HG02943 (cell line): ENCODE results near the gene CHST9.
"Not testable (repeated sequence)": the region's sequence is repeated elsewhere in the genome, so short reads cannot be mapped to it uniquely, and the experiment has no call there.

Experiments used
- ATAC-seq: cut with Tn5 transposase; IDR thresholded peaks from one replicate; pipeline ENCODE4 v1.9.1; 2021; ENCODE audit warnings: mild to moderate bottlenecking, low read depth, moderate library complexity; ENCODE audit not compliant: unreplicated experiment

CHST9 gene

DNA sequence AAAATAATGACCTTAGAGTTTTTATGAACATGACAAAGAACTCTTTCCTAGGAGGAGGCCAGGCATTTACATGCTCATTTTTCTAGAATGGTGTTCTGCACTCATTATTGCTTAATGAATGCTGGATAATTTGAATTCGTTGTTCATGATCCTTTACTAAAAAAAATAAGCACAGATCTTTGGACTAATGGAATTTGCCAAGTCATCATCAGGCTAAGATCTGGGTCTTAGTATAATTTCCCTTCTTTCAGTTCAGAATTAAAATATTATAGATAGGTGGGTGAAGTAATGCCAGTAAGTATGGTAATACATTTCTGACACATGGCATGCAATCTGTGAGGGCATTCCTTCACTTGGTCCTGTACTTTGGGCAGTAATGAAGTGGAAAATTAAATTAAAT lies 175.8 kb downstream of the CHST9 start:
- ATAC-seq, result no peak

DNA sequence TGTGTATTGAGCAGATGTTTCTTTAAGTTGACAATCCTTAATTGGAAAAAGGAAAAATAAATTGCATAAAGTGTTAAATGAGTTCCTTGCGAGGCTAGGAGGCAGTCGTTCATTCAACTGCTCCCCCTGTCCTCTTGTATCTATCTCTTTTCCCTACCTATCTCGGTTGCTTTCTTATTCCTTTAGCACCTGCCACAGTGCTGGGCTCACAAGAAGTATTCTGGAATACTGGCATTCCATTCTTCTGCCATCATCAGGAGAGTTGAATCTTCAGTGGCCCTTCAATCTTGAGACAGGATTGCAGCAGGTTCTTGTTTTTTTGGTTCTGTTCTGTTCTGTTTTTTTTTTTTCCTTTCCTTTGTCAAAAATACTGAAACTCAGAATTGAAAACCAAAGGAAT lies 176.5 kb downstream of the CHST9 start:
- ATAC-seq, result no peak

DNA sequence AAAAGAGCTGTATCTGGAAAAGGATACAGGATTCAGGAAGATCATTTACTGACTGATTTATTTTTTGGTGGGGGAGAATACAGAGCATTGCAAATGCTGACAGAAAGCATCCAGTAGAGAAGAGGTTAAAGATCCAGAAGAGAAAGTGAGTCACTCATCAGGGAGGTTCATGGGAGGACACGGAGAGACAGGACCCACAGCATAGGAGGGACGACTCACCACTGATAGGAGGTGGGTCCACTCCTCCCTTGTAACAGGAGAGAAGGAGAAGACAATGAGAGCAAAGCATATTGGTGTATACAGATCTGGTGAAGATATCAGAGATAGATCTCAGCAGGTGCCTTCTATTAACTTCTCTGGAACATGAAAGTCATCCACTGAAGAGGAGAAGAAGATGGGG lies 177.2 kb downstream of the CHST9 start:
- no peak for ATAC-seq

DNA sequence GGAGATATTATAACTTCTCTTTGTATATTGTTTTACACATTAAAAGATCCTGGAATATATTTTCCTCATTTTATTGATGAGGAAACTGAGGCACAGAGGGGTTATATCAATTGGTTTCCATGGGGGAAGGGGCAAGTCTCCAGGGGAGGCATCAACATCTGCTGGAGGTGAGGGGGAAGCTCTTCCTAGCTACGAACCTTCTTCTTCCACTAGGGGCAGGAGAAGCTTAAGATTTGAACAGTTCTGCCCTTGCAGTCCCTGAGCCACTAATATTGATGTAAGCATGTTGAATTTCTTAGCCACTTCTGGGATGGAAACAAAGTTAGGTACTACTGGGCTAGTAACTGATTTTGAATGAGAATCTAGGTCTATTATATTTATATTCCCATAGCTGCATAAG lies 179.5 kb downstream of the CHST9 start:
- no peak for ATAC-seq

DNA sequence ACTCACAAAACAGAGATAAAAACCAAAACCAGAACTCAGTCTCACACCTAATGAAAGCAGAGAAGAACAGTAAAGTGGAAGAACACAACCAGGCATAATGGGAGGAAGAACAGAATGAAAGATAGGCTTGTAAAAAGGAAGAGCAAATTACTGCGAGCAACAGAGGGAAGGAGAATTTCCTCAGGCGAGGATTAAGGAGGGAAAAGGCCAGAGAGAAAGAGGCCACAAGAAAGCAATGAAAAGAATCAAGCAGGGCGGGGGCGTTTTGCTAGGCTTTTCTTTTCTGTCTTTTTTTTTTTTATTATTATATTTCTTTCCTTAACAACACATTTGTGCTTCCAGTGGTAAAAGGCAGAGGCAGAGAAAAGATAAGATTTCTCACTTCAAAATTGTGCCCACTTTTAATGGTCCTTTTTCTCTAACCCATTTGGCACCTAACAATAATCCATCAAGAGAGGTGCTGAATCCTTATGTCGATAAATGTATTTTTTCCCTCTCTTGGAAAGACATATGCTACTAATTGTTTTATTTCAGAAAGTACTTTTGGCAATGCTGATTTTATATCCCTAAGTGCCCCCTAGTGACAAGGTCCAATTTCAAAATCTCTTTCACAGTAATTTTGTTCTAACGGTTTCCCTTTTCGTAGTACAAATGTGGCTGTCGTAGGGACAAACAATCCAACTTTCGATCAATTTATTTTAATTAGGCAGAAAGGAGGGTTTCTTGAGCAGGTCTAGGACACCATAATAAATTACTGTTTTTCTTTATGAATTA lies 180.9 kb downstream of the CHST9 start:
- ATAC-seq, result no peak

DNA sequence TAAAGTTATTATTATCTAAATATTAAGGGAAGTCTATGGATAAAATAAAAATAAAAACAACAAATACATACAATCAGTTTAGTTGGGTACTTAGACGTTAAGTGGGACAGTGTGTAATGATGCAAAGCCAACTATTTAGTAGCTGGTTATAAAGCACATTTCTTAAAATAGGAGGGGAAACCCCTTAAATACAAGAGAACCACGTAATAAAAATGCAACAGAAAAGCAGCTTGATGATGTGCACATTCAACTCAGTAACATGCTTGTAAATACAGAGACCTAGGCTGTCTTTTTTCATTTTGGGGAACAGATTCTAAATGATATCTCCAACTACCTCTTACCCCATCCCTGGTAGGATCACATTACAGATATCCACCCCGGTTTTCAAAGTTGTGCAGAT lies 185.3 kb downstream of the CHST9 start:
- no peak for ATAC-seq

DNA sequence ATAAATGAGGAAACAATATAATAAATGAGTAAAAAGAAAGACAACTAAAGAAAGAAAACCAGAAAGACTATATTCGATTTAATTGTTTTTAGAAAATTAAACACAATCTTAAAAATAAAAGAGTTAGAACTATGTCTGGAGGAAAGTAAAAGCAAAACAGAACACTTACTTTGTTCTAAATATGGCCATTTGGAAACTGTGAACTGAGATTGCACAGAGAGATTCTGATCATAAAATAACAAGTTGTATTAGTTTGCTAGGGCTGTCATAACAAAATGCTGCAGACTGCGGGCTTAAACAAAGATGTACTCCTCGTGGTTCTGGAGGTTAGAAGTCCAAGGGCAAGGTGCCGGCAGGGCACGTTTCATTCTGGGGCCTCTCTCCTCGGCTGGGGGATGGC lies 191.5 kb downstream of the CHST9 start:
- ATAC-seq, result no peak

DNA sequence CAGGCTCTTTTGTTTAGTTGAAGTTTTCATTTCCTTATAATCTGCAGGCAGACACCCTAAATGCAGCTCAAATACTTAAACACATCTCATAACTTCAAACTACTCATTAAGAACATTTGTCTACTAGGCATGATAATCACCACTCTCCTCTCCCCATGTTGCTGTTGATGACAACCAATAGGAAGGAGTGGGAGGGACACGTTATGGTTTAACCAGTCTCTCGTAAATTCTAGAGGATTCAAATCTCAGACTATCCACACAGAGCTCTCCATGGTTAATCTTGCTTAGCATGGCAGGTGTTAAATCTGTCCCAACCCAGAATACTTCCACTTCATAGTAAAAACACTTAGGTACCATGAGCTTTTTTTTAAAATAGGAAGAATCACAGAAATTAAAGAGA lies 192.2 kb downstream of the CHST9 start:
- ATAC-seq, result no peak

DNA sequence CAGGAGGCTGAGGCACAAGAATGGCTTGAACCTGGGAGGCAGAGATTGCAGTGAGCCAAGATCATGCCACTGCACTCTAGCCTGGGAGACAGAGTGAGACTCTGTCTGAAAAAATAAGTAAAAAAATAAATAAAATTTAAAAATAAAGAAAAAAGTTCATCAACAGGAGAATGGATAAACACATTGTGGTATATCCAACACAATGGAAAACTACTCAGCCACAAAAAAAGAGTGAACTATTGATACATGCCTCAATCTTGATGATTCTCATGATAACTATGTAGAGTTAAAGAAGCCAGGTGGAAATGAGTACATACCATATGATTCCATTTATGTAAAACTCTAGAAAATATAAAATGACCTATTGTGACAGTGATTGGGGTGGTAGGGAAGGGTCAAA lies 195.3 kb downstream of the CHST9 start:
- no peak for ATAC-seq

DNA sequence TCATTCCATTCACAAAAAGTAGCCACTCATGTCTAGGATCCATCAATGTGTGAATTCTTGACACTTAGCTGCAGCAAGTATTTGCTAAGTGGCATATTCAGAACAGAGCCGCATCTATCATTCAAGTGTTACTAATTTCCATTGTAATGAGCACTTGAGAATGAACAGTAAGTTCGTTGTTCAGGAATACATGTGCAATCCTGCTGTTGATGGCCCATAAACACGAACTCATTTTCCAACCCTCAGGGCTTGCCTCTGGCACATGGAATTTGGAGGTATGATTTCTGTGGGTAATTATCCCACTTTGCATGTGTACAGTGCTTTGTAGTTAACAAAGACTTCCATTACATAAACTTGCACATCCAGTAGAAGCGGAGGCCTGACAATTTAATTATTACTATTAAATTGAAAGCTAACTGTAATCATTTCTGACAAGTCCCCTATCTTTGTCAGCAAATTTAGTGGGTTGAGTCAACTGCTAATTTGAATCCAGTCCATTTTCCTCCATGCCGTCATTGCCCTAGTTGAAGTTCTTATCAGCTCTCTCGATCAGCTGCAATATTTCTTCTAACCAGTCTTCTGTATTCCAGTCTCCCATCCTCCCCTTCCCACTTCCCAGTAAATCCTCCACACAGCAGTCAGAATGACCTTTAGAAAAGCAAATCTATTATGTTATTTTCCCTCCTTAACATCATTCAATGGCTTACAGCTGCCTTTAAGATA lies 203.6 kb downstream of the CHST9 start:
- ATAC-seq, result no peak

DNA sequence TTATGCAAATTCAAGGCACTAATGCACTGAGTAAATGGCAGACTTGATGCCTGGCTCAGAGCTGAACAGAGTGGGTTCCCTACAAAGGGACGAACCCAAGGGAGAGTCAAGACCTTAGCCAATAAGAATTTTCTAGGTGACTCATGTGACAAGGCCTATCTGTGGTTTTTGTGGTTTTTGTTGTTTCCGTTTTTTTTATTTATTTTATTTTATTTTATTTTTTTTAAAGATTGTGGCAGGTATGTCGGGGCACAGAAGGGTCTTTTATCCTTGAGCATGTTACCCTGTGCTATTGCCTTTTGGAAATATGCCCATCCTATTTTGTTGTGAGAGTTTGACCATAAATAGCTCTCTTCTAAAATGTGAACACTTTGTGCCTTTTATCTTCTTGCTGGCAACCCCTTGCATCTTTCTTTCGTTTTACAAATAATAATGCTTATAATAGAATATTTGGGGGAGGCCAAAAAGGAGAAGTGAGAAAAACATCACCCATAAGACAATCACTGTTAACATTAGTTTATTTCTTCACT lies 206.2 kb downstream of the CHST9 start:
- ATAC-seq, result peak; percentile 92

DNA sequence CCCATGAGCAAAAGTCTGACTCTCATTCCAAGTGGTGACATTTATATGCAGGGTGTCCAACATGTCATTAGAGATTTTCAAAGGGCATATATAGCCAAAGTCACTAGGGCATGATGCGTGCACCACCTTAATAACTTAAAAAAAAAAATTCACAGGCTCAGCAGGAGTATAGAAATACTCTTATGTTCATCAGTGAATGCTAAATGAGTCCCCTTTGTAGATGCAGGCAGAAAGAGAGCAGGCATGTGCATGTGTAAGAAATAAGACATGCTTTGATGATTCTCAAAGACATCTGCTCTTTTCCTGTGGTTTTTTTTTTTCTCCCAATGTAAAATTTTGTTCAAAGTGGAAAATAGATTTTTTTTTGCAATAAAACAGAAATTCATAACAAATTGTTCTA lies 207.3 kb downstream of the CHST9 start:
- ATAC-seq, result no peak

DNA sequence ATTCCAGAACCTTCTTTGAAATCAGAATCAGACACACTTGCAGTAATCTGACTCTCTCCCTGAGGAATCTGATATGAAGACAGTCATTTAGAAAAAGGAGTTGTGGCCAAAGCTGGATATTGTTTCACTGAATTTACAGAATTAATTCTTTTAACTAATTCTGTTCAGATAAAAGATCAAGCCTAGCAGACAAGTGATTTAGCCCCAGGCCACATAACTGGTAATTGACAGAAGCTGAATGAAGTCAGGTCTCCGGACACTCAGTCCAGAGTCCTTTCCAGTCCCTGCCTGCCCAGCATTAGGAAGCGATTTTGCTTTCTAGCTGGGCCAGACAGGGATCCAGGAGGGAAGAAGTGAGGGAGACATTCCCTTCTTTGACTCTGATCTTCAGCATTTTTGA lies 208.9 kb downstream of the CHST9 start:
- no peak for ATAC-seq

DNA sequence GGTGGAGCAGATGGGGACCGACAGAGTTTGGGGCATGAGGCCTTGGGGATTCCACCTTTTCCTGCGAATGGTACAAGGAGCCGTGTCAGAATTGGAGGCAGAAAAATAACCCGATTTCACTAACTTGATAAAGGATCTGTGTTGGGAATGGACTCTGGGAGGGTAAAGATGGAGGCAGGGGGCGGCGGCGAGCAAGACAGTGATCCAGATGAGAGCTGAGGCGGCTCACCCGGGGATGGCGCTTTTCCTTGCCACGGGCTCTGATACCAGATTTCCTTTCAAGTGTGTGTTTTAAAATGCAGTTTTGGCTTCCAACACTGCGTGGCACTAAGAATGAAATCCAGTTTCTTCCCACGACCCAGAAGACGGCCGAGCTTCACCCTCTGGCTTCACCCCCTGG lies 212.6 kb downstream of the CHST9 start:
- not testable (repeated sequence) for ATAC-seq

DNA sequence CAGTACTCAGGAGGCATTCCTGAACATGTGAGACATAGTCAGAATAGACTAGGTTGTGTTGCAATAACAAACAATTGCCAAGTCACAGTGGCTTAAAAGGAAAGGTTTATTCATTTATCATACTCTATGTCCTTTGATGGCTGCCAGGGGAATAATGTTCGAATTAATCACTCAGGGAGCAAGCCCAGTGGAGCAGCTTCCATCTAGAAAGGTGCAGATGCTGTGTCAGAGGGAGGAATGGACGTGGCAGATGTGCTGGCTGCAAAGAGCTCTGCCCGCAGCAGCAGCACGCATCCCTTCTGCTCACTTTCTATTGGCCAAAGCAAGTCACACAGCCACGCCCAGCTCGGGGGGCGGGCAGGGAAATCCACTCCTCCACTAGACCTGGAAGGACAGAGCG lies 213.7 kb downstream of the CHST9 start:
- ATAC-seq, result no peak

DNA sequence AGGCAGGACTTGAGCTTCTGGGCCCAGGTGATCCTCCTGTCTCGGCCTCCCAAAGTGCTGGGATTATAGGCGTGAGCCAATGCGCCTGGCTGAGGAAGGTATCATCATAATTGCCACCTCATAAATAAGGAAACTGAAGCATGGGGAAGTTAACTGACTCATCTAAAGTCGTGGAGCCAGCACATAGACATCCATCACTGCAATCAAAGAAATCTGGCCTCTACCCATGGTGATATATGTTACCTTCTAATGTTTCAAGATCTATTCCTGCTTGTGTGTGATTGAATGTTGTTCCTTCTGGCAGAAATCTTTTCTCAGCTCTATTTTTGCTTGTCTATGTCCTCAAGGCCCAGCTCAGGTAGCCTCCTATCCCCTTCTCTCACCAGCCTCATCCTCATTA lies 214.5 kb downstream of the CHST9 start:
- ATAC-seq, result no peak

DNA sequence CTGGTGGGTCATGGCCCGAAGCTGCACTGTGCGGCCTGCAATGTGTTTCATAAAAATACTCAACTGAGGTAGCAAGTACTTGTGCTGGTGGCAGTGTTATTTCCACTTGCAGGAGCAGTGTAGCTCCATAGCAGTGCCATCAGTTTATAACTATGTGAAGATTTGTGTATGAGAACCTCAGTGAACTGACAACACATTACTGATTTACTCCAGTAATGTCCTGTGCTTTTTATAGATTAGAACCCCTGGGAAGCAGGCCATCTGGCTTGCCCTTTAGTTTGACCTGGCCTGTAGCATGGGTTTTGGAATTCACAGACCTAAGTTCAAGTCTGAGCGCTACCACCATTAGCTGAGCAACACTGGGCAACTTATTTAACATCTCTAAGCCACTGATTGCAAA lies 219.9 kb downstream of the CHST9 start:
- ATAC-seq, result no peak

DNA sequence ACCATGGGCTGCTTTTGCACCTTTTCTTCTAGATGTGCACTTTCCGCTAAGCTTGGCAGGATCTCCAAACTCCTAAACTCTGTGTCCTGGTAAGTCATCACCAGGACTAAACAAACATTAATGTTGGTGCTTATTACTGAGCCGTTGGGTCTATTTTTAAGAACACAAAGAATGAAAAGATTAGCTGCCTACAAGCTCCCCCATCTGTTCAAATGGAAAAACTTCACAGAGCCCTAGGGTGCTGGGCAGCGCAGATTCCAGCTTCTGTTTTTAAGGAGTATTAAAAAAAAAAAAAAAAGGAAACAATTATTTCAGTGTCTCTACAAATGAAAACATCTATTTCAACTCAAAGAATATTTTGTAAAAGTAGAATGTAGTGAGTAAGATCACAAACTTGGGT lies 221.8 kb downstream of the CHST9 start:
- ATAC-seq, result no peak

DNA sequence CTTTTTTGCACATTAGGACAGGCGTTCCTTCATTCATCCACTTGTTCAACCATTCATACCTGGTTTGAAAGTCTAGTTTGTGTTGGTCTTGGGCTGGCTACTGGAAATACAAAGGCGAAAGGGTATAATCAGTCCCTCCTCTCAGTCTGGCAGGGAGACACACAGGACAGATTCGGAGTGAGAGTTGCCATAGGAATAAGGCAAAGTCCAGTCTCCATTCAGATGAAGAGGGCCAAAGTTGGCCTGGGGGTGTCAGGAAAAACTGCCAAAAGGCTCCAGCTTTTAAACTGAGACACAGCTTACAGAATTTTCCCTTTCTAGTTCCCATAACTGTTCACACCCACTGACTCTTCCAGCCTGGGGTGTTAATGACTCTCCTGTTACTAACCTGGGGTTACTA lies 223.3 kb downstream of the CHST9 start:
- no peak for ATAC-seq

DNA sequence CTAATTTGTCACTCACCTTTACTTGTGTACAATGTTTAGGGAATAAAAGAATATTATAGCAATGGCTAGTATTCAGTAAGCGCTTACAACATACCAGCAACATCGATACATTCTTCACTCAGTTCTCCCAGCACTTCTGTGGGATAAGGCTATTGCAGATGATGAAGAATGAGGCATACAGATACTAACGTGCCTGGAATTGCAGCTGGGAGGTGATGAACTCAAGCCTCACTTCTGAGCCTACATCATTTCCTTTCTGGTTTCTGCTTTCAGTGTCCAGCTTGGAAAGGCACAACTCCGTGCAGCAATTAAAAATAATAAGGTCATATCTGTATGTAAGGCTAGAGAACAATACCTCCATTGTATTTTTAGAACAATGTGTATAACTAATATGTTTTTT lies 224.2 kb downstream of the CHST9 start:
- ATAC-seq, result no peak

DNA sequence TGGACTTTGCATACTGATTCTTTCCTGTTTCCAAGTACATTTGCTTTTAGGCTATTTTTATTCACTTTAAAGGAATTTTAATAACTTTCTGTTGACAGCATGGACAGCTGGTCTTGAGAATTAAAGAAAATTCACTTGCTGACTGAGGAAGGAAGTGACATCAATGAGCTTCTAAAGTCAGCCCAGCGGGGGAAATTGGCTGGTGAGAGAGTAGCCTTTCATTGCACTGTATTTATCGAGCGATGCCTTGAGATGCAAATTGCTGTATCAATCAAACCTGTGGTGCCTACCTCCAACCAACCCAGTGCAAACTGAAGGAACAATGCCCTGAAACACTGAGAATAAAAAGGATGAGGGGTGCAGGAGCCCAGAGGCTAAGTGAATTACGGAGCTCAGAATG lies 228.2 kb downstream of the CHST9 start:
- no peak for ATAC-seq

DNA sequence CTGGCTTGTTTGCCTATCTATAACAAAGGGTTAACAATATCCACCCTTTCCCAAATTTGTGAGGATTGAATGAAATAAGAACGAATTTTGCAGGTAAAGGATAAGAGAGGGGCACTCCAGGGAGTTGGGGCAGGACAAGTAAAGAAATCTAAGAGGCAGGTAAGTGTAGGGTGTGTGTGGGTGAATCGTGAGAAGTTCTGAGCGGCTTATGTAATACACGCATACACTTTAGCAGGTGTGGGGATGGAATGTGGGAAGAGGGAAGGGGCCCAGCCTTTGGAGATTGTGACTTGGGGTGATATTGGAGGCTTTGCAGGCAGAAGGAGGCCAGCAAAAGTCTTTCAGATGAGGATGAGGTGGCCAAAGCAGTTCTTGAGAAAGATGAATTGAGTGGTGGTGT lies 236.4 kb downstream of the CHST9 start:
- no peak for ATAC-seq
